Measurements from ENCODE around the gene ZC2HC1B.

The ZC2HC1B gene

GRCh38 chr6:143961886-143962878 lies 97.9 kb downstream of the ZC2HC1B start:
- DNase-seq (ENCODE audit: low read depth in 2 of 2) = no peak

- DNase-seq (ENCODE audit: low read depth in 2 of 2) = no peak
These were observed 99.1 kb downstream of the ZC2HC1B start for GRCh38 chr6:143963158-143963919.

GRCh38 chr6:143964674-143965081 lies 100.4 kb downstream of the ZC2HC1B start:
- DNase-seq (ENCODE audit: low read depth in 2 of 2) = no peak

DNA sequence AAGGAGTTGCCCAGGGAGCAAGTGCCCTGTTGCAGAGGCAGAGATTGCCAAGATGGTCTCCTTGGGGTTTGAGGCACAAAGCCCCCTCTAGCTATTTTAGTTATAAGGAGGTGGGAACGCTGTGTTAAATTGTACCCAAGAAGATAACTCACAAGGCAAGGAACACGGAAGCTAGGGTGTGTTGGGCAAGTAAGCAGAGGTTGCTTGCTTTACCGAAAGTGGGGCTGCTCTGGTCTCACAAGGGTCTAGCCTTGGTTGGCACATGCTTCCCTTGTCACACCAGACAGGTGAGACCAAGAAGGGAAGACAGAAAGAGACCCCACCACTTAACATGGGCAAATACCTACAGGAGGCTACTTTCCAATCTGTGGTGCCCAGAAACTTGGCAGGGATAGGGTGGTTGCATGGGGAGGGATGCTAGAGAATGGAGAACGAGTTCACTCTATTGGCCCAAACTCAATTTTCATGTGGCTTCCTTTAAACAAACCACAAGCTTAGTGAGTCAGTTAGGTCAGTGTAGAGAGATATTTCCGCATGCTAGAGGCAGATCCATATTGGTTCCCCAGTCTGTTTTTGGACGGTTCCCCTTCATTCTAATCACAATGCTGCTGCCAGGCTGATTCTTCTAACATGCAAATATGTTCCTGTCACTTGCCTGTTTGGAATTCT lies 101.4 kb downstream of the ZC2HC1B start:
- no peak for DNase-seq (ENCODE audit: low read depth in 2 of 2)

DNA sequence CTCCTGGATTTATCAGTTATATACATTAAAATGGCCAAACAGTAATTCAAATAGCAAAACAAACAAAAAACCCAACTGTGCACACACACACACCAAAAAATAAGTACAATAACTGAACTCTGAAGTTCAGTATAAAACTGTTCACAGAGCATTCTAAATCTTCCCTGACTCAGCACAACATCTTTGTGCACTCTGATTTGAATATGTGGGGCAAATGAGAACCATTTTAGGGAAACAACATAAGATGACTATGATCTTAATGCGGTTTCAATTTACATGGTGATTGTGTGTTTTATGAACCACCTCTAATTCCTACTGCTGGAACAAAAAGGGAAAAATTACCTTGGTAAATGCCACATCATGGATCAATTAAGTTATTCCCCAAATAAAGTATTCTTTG lies 102.0 kb downstream of the ZC2HC1B start:
- DNase-seq (ENCODE audit: low read depth in 2 of 2) = no peak

GRCh38 chr6:143967706-143968376 lies 103.6 kb downstream of the ZC2HC1B start:
- DNase-seq (ENCODE audit: low read depth in 2 of 2) = no peak

DNA sequence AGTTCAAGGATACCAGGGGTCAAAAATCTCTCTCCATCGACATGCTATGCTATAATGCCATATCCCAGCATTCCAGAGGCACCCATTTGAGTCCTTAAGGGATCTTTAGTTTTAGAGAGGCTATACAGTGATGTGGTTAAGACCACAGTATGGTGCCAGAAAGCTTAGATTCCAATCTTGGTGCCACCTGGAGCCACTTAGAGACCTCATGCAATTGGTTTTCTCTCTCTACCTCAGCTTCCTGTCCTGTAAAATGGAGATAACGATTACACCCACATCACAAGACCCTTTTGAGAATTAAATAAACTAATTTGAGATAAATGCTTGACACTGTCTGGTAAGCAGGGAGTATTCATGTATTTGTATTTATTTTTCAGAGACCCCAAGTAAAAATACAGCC lies 104.8 kb downstream of the ZC2HC1B start:
- no peak for DNase-seq (ENCODE audit: low read depth in 2 of 2)

- DNase-seq (ENCODE audit: low read depth in 2 of 2) = no peak
These were observed 106.4 kb downstream of the ZC2HC1B start for GRCh38 chr6:143970456-143971218.

DNA sequence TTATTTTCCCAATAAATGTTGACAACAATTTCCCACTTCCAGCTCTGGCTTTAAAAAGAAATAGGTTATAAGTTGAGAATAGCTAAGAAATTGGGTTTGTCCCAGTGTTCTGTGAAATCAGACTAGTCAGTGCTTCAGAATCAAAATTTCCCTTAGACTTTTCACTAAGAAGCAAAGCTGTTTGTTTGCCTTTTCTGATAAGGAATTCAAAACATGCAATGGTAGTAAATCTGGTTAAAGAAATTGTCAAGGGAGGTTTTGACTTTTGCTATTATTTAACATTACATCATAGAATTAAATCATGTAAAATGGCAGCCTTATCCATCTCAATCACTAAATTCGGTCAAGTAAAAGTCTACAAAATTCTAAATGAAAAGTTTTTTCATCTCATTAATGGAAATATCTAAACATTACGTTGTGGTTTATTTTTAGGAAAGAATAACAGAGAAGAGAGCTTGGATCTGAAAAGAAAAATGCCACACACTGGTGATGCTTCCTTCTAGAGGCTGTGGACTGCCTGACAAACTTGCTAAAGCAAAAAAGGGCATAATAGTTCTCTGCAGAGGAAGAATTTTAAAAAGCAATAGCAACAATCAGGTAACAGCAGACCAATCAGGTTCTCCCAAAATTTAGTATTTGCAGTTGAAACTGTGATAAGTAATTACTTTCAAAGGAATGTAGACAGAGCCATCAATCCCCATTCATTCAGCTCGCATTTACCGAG lies 107.4 kb downstream of the ZC2HC1B start:
- no peak for DNase-seq (ENCODE audit: low read depth in 2 of 2)

- DNase-seq (ENCODE audit: low read depth in 2 of 2) = no peak
These were observed 109.1 kb downstream of the ZC2HC1B start for GRCh38 chr6:143973097-143973966.

GRCh38 chr6:143974089-143974488 lies 109.8 kb downstream of the ZC2HC1B start:
- DNase-seq (ENCODE audit: low read depth in 2 of 2) = no peak

GRCh38 chr6:143976806-143977349 lies 112.6 kb downstream of the ZC2HC1B start:
- DNase-seq (ENCODE audit: low read depth in 2 of 2) = no peak

DNA sequence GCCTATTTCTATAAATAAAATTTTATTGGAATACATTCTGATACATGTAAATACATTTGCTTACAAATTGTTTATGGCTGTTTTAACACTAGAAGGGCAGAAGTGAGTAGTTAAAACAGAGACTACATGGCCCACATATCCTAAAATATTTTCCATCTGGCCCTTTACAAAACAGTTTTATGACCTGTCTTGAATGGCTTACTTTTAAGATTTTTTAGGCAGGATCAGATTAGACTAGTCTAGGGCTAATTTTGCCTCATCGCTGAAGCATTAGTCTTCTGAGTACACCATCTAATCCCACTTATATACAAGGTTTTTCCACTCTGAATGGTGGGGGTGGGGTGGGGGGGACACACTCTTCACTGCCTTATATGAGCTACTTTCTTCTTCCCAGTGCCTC lies 116.6 kb downstream of the ZC2HC1B start:
- no peak for DNase-seq (ENCODE audit: low read depth in 2 of 2)

GRCh38 chr6:143982968-143983367 lies 118.7 kb downstream of the ZC2HC1B start:
- DNase-seq (ENCODE audit: low read depth in 2 of 2) = no peak

- no peak for DNase-seq (ENCODE audit: low read depth in 2 of 2)
These were observed 120.4 kb downstream of the ZC2HC1B start for GRCh38 chr6:143984666-143985065.

GRCh38 chr6:143986463-143987065 lies 122.3 kb downstream of the ZC2HC1B start:
- DNase-seq (ENCODE audit: low read depth in 2 of 2) = no peak
